ENCODE data around the gene NF1.

Gene NF1

GRCh38 chr17:31412511-31412910 lies 317.7 kb downstream of the NF1 start:
- DNase-seq = no peak

GRCh38 chr17:31413081-31413799 lies 318.5 kb downstream of the NF1 start:
- no peak for DNase-seq

DNA sequence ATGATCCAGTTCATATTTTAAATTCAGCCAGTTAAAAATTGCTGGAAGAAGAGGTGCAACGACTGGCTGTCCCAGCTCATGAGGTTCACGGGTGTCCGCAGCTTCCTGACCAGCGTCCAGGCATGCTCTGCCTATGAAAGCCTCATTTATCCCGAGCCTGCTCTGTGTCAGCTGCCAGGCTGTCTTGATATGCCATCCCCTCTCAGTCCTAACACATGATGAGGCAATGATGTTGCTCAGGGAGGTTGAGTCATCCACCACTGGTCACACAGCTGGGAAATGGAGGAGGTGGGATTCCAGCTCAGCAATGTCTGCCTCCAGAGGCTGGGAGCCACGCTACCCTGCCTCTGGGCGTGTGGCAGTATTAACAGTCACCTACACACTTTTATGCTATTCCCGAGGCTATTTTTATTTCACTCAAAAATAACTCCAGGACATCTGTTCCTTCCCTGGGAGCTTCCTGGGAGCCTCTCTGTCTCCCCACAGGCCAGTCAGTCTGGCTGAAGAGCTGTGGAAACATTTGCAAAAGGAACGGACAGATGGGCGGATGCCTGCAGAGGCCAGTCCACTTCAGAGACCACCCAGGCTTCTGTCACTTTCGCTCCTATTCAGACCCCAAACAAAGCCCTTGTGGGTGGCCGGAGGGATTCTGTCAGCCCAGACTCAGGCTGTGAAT lies 319.2 kb downstream of the NF1 start:
- no peak for DNase-seq

- DNase-seq = no peak
These were observed 319.8 kb downstream of the NF1 start for GRCh38 chr17:31414550-31414918.

DNA sequence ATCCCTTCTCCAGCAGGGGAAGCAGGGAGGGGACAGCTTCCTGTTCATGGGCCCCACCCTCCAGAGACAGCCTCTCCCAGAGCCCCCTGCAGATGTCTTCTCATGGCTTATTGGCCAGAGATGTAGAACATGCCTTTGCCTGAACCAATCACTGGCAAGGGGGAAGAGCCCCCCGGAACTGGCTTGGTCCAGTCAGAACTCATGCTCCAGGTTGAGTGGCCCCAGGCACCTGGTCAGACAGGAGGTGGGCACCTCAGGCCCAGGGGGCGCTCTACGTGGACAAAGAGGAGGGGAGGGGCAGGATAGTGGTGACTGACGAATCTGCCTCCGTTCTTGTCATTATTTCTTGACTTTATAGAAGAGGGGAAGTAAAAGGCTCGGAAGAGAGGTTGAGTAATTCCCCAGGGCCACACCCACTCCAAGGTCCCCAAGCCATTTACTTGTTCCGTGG lies 320.3 kb downstream of the NF1 start:
- DNase-seq = no peak

GRCh38 chr17:31415640-31416502 lies 321.1 kb downstream of the NF1 start:
- no peak for DNase-seq

- no peak for DNase-seq
These were observed 321.7 kb downstream of the NF1 start for GRCh38 chr17:31416503-31416923.

DNA sequence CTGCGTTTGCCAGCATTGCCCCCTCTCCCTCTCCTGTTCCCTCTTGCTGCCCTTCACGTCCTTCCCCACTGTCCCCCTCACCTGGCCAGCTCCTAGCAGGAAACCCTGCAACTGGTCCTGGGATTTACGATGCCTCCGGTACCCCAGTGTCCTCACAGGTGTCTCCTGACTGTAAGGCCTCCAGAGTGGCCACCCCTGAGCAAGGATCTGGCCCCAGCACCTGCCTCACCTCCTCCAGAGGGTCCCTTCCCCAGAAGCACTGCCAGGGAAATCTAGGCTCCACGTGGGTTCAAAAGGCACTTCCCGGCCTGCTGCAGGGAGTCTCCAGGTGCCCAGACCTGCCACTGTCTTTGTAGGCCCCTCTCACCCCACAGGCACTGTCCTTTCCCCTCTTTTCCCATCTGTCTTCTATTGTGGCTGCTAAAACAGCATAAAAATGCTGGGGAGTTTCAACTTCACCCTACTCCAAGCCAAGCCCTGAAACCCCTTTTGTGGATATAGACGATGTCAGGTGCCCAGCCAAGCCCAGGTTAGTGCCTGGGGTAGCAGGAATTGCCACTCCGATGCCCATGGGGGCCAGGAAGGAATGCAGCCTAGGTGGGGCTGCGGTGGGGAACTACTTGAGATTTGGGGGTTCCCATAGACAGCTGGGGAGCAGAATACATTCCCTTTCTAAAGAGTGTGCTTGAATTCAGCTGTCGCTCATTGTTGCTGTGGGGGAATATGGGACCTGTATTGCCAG lies 322.4 kb downstream of the NF1 start:
- DNase-seq = no peak

DNA sequence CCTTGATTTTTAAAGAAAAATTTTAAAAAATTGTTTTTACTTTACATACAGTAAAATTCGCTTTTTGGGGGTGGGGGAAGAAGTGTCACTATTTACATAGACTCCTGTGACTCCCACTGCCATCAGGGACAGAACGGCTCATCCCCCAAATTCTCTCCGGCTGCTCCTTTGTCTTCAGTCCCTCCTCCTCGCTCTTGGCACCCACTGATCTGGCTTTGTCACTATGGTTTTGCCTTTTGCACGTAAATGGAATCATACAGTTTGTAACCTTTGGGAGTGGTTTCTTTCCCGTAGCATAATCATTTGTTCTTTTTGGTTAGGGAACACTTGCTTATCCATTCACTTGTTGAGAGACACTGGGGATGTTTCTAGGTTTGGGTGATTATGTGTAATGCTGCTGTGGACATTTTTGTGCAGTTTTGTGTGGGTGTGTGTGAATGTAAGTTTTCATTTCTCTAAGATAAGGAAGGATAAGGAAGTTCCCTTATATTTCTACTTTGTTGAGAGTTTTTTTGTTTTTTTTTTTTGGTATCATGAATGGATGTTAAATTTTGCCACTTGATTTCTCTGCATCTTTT lies 324.1 kb downstream of the NF1 start:
- DNase-seq = no peak

DNA sequence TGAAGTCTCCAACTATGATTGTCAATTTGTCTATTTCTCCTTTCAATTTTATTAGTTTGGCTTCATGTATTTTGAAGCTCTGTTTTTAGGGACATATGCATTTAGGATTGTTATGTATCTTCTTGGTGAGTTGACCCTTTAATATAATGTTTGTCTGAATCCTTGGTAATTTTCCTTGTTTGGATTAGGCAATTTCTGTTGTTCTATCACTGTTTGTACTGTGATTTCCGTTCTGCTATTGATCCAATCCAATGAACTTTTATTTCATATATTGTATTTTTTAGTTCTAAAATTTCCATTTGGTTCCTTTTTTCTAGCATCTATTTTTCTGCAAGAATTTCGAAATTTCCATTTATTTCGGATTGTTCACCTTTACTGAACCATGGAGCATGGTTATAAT lies 327.7 kb downstream of the NF1 start:
- DNase-seq = no peak

- DNase-seq = no peak
These were observed 330.1 kb downstream of the NF1 start for GRCh38 chr17:31424944-31425281.

DNA sequence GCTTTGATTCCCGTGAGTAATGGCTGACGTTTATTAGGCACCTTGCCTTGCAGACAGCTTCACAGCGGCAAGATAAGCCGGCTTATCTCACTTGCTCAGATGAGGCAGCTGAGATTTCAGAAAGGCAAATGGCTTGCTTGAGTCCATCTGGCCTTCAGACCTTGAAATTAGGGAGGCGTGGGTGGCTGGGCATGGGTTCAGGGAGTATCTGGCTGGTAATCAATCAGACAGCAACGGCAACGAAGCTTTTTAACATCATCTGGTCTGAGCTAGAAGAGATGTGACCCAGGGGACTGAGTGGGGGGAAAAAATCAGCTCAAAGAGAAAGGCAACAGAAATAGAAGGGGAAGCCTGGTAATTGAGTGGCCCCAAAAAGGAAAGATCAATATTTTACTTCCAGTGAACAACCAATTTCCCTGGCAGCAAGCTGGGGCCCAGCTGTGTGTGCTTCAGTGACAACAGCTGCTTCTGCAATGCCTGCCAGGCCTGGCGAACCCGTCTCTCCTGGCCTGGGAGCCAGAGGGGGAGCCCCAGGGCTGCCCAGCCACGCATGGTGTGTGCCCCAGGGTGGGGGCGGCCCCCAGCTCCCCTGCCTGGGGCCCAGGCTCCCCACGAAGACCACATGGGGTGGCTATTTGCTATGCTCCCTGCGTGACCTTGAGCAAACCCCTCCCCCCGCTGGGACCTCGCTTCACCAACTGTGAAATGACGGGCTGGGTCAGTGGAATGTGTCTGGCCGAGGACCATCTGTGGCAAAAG lies 330.7 kb downstream of the NF1 start:
- DNase-seq = no peak
